Brain microvascular endothelial cell (primary cell): ENCODE measurements around the gene LONP1.

Experiments
- DNase-seq: peaks from one replicate; pipeline ENCODE4 v3.0.0-alpha.2; 2020
- H3K27ac ChIP-seq: fragments of 250-450 bp; sonication (Bioruptor Pico); 2 replicates; pipeline ENCODE4 v1.5.1; 2020; ENCODE audit warnings: mild to moderate bottlenecking, moderate library complexity
- H3K27me3 ChIP-seq: fragments of 250-450 bp; sonication (Bioruptor Pico); replicated peaks from 2 replicates; pipeline ENCODE4 v1.5.1; 2020; ENCODE audit warnings: mild to moderate bottlenecking
- H3K36me3 ChIP-seq: fragments of 250-450 bp; sonication (Bioruptor Pico); replicated peaks from 2 replicates; pipeline ENCODE4 v1.5.1; 2020; ENCODE audit warnings: mild to moderate bottlenecking
- H3K4me3 ChIP-seq: 2 replicates; pipeline ENCODE4 v1.5.1; 2011; ENCODE audit warnings: low read depth, mild to moderate bottlenecking, control low read depth, low read length, moderate library complexity
- CTCF ChIP-seq: IDR thresholded peaks from 2 replicates; pipeline ENCODE4 v1.5.1; 2011; ENCODE audit warnings: low read depth, mild to moderate bottlenecking, moderate library complexity, low read length, control low read depth, inconsistent platforms; ENCODE audit errors: missing control alignments
- in situ Hi-C: cut with HindIII; loops from 2 replicates; pipeline ENCODE4 v1.10.0; 2017; ENCODE audit warnings: low sequenced_read_pairs, low pct_ligation_motif_present

The LONP1 gene

GRCh38 chr19:5665781-5666513, 54.0 kb downstream of the LONP1 start:
- in situ Hi-C loops, result no loop called here
- TF ChIP-seq CTCF, result peak; percentile 59
- no peak overlapping the region for H3K4me3 ChIP-seq
- peak; percentile 74 for DNase-seq
- no peak overlapping the region for H3K27ac ChIP-seq
- peaks cover 79% of the 10 kb centered on the region for H3K36me3 ChIP-seq
- no peaks in the 10 kb centered on the region for H3K27me3 ChIP-seq

- no peak for DNase-seq
- Histone ChIP-seq H3K36me3 (peaks cover 83% of the 10 kb centered on the region), H3K27ac (no peak overlapping the region), H3K27me3 (no peaks in the 10 kb centered on the region), H3K4me3 (no peak overlapping the region)
- no peak for TF ChIP-seq CTCF
- in situ Hi-C loops, result no loop called here
Measured at GRCh38 chr19:5664515-5664914, 55.4 kb downstream of the LONP1 start.

GRCh38 chr19:5663904-5664303, 56.0 kb downstream of the LONP1 start:
- no peak overlapping the region for H3K4me3 ChIP-seq
- no peak for DNase-seq
- no peak for TF ChIP-seq CTCF
- no peaks in the 10 kb centered on the region for H3K27me3 ChIP-seq
- H3K36me3 ChIP-seq, result peaks cover 82% of the 10 kb centered on the region
- in situ Hi-C loops, result no loop called here
- H3K27ac ChIP-seq, result no peak overlapping the region

GRCh38 chr19:5661483-5661882, 58.5 kb downstream of the LONP1 start:
- in situ Hi-C loops, result no loop called here
- no peak for DNase-seq
- H3K27me3 ChIP-seq, result no peaks in the 10 kb centered on the region
- no peak overlapping the region for H3K27ac ChIP-seq
- H3K4me3 ChIP-seq, result no peak overlapping the region
- TF ChIP-seq CTCF, result no peak
- peaks cover 85% of the 10 kb centered on the region for H3K36me3 ChIP-seq

- Histone ChIP-seq H3K4me3 (no peak overlapping the region), H3K27me3 (no peaks in the 10 kb centered on the region), H3K27ac (no peak overlapping the region), H3K36me3 (peaks cover 84% of the 10 kb centered on the region)
- DNase-seq, result no peak
- in situ Hi-C loops, result no loop called here
- no peak for TF ChIP-seq CTCF
Measured at GRCh38 chr19:5655412-5655811, 64.5 kb downstream of the LONP1 start.

- no peak overlapping the region for H3K4me3 ChIP-seq
- H3K36me3 ChIP-seq, result peaks cover 88% of the 10 kb centered on the region
- no peak for DNase-seq
- H3K27me3 ChIP-seq, result no peaks in the 10 kb centered on the region
- no peak for TF ChIP-seq CTCF
- in situ Hi-C loops, result no loop called here
- H3K27ac ChIP-seq, result no peak overlapping the region
Measured at GRCh38 chr19:5654931-5655330, 65.0 kb downstream of the LONP1 start.
